GM18873 (cell line): ENCODE measurements around the gene MT1H.

Experiments
- ATAC-seq: cut with Tn5 transposase; IDR thresholded peaks from one replicate; pipeline ENCODE4 v1.9.1; 2021; ENCODE audit warnings: mild to moderate bottlenecking, moderate library complexity, moderate number of reproducible peaks; ENCODE audit not compliant: unreplicated experiment, low FRiP score

MT1H gene

DNA sequence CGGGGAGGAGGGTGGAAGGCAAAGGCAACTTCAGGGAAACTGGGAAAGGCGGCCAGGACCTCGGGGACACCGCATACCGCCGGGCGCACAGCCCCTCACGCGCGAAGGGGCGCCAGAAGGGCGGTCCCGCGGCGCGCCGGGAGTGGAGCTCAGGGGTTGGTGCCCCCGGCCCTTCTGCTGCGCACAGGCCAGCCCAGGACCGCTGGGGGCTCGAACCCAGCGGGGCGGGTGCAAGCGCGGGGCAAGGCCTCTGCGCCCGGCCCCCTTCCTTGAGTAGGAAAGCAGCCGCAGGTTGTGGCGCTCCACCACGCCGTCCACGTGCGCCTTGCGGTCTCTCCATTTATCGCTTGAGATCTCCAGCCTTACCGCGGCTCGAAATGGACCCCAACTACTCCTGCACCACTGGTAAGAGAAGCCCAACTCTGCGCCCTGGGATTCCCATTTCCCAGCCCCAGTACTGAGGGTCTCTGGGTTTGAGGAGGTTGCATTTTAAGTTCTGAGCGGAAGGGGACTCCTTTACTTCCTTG lies 34.1 kb upstream of the MT1H start:
- no peak for ATAC-seq

DNA sequence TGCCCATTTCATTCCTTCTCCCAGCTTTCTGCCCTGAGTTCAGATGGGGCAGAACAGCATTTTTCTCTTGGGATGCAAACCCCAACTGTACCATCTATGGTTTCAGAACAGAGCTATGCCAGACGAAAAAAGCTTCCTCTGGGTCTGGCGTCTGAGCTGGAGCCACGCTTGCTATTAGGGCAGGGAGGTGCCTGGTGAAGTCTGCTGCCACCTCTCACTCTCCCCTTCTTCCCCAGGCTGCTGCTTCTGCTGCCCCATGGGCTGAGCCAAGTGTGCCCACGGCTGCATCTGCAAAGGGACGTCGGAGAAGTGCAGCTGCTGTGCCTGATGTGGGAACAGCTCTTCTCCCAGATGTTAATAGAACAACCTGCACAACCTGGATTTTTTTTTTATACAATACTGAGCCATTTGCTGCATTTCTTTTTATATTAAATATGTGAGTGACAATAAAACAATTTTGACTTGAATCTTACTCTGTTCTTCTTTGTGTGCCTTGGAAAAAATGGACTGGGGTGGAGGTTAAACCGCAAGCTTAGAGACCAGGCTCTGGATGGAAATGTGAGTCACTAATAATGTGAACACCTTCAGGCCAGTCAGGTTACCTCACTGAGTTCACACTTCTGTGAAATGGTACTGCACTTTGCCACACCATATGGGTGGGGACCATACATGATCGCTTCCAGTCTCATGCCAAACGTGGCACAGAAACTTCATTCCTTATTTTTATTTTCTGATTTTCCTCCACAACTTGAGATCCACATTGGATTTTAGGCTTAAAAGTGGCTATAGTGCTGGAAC lies 32.8 kb upstream of the MT1H start:
- no peak for ATAC-seq

DNA sequence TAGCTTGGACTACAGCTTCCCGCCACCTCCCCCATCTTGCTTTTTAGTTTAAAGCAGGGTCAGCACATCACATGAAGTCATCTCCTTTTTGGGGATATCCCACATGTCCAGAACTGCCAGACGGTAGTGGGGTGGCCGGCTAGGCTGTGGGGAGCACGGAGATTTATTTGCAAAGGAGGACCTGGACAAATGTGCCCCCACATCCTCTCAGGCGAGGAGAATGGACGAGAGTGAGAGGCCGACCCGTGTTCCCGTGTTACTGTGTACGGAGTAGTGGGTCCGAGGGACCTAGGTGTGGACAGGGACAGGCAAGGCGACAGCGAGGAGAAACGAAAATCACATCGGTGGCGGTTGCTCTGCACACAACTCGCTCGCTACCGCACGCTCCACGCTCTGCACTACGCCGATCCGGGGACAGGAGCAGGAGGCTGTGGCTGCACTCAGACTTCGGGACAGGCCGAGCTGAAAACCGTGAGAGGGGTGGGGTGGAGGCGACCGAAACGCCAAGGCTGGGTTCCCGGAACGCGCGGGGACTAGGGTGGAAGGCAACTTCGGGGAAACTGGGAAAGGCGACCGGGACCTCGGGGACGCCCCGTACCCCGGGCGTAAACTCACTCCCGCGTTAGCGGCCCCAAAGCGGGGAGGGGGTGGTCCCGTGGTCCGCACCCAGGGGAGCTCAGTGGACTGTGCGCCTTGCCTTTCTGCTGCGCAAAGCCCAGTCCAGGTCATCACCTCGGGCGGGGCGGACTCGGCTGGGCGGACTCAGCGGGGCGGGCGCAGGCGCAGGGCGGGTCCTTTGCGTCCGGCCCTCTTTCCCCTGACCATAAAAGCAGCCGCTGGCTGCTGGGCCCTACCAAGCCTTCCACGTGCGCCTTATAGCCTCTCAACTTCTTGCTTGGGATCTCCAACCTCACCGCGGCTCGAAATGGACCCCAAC lies 31.5 kb upstream of the MT1H start, which contains the start of gene MT1A:
Gene MT1A, plus strand, starts transcription at position 853 of the 937 bp plus-strand sequence. Its CDS starts 73 bp downstream, at position 926.
- no peak for ATAC-seq

DNA sequence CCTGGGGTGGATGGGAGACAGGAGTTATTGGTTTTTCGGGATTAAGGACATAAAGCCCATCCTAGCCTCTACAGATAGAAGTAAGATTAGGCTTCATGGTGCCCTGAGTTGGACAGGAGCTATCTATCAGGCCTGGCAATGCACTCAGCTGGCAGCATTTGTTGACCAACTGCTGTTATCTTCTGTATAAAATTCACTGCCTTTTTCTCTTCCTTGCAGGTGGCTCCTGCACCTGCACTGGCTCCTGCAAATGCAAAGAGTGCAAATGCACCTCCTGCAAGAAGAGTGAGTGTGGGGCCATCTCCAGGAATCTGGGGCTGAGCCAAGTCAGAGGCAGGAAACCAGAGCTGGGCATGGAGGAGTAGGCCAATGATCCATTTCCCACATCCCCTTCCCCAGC lies 30.6 kb upstream of the MT1H start:
- ATAC-seq, result no peak

DNA sequence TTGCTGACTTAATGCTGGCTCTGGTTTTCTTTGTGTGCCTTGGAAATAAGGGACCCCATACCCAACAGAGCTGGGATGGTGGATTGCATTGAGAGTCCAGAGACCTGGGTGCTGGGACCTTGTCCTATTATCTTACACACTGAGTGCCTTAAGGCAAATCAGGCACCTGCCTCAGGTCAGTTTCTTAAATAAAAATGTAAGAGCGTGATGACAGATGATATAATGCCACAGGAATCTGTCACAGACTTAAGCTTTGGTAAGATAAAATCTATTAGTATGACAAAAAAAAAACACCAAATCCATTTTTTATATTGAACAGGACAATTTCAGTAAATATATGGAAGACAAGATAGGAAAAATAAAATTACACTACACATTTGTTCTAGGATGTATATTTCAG lies 29.5 kb upstream of the MT1H start:
- no peak for ATAC-seq

DNA sequence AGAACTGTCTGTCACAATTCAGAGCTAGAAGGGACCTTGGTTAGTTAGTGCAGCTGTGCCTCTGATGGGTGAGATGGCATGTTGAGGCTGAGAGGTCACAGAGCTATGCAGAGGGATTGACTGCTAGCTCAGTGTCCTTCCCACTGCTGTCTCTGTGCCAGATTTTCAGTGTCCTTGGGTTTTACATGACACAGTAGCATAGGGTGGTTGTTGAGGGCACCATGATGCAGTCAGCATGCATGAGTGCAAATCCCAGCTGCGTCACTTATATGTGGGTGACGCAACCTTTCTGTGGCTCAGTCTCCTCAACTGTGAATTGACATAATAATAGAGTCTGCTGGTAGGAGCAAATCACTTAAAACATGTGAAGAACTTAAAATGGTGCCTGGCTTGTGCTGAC lies 28.4 kb upstream of the MT1H start:
- no peak for ATAC-seq

DNA sequence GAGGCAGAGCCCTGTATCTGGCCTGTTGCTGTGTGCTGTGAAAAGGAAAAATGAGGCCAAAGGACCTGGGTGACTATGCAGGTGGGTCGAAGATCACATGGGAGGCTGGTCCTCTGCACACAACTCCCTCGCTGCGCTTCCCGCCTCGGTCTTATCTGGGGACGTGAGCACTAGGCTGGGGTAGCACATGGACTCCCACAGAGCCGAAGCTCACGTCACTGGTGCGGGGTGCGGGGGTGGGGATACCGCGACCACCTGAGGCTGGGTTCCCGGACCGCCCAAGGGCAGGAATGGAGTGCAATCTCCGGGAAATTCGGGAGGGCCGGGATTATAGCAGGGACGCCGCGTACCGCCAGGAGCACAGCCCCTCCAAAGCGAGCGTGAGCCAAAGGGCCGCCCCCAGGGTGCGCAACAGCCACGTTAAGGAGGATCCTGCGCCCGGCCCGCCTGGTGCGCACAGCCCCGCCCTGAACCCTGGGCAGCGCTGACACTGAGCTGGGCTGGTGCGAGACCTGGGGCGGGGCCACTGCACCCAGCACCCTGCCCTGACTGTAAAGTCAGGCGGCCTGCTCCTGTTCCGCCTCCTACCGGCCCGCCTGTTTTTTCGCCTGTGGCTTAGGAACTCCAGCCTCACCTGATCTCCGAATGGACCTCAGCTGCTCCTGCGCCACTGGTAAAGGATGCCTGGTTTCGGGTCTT lies 26.4 kb upstream of the MT1H start:
- ATAC-seq, result no peak

DNA sequence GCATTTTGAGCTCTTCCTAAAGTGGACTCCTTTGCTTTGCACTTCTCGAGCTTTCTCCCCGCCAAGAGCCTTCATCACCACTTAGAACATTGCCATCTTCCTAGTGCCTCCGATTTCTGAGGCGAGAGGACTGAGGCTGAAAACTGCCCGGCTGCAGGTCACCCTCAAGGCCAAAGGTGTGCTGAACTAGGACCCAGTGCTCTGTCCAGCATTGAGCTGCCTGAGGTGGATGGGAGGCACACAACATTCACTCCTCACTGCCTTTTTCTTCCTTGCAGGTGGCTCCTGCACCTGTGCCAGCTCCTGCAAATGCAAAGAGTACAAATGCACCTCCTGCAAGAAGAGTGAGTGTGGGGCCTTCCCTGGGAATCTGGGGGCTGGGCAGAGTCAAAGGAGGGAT lies 25.8 kb upstream of the MT1H start:
- no peak for ATAC-seq

DNA sequence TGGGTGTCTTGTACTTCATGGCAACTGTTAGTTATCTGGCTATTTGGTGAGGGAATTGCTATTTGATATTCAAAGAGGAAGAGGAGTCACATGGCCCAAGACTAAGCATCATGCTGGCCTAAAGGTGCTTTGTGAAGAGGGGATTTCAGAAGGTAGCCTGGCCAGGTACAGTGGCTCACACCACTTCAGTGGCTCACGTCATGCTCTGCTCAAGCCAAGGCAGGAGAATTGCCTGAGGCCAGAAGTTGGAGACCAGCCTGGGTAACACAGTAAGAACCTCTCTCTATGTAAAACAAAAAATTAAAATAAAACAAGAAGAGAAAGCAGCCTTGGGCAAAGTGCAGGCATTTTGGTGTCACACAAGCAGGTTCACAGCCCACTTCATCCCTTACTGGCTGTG lies 24.3 kb upstream of the MT1H start:
- ATAC-seq, result no peak

DNA sequence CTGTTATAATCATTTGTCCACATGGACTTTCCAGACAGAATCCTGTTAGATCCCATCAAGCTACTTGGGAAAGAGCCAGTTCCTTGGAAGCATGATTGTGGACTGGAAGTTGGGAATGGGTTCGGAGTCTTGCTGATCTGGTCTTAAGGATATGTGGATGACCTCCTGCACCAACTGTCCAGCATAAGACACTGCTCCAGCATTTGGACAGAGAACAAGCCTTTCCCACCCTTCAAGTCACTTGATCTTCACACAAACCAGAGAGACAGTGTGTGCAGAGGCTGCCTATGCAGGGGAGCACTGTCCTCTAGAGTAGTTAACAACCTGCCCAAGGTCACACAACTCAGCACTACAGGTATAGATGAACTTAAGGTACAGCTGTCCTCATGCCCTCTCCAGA lies 23.8 kb upstream of the MT1H start:
- ATAC-seq, result no peak

DNA sequence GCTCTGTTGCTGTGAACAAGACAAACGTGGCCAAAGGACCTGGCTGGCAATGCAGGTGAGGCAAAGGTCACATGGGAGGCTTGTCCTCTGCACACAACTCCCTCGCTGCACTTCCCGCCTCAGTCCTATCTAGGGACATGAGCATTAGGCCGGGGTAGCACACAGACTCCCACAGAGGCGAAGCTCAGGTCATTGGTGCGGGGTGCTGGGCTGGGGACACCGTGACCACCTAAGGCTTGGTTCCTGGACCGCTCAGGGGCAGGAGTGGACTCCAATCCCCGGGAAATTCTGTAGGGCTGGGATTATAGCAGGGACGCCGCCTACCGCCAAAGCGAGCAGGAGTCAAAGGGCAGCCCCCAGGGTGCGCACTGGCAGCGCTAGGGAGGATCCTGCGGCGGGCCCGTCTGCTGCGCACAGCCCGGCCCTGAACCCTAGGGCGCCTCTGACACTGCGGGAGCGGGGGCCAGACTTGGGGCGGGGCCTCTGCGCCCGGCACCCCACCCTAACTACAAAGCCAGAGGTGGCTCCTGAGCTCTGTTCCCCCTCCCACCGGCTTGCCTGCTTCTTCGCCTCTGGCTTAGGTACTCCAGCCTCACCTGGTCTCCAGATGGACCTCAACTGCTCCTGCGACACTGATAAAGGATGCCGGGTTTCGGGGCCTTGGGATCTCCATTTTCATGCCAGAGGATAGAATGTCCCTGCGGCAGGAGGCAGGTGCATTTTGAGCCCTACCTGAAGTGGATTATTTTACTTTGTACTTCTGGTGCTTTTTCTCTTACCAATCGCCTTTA lies 21.8 kb upstream of the MT1H start:
- no peak for ATAC-seq

DNA sequence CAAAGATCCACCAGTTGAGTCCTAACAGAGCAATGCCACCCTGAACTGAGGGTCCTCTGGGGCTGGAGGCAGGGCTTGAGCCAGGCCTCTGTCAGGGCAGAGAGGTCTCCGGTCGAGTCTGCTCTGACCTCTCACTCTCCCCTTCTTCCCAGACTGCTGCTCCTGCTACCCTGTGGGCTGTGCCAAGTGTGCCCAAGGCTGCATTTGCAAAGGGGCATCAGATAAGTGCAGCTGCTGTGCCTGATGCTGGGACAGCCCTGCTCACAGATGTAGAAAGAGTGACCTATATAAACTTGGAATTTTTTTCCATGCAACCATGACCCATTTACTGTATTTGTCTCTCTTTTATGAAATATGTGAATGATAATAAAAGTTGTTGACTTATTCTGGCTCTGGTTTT lies 20.3 kb upstream of the MT1H start:
- ATAC-seq, result no peak

DNA sequence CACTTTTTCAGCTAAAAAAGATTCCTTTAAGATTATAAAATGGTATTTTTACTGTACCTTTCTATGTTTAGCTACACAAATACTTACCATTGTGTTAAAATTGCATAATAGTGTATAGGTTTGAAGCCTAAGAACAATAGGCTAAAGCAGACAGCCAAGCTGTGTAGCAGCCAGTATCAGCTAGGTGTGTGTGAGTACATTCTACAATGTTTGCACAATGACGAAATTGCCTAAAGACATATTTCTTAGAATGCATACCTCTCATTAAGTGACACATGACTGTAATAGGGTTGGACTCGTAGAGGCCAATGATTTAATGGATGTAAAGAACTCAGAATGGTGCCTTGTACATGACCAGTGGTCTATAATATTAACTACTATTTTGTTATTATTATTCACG lies 19.8 kb upstream of the MT1H start:
- no peak for ATAC-seq

DNA sequence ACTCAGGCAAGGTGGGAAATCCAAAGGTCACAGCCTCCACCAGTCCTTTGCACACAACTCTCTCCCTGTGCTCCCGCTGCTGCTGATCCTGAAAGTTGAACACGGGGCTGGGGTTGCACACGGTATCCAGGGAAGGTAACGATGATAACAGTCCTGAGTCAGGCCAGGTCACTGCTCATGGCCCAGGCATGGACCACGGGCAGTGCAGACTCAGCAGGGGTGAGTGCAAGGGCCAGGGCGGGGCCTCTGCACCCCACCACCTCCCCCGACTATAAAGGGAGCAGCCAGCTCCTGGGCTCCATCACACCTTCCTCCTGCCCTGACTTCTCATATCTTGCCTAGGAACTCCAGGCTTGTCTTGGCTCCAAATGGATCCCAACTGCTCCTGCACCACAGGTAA lies 18.0 kb upstream of the MT1H start, which contains the start of gene MT1B:
Gene MT1B, plus strand, starts transcription at position 301 of the 400 bp plus-strand sequence. Its CDS starts 68 bp downstream, at position 369.
- no peak for ATAC-seq

DNA sequence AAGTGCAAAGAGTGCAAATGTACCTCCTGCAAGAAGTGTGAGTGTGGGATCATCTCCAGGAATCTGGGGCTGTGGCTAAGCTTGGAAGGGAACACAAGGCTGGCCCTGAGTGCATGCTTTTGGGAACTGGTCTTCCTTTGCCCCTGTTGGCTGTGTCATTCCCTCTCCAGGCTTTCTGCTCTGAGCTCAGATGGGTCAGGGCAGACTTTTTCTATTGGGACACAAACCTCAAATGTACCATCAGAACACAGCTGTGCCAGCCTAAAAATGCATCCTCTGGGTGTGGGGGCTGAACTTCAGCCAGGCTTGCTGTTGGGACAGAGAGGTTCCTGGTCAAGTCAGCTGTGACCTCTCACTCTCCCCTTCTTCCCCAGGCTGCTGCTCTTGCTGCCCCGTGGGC lies 17.0 kb upstream of the MT1H start:
- ATAC-seq, result no peak

DNA sequence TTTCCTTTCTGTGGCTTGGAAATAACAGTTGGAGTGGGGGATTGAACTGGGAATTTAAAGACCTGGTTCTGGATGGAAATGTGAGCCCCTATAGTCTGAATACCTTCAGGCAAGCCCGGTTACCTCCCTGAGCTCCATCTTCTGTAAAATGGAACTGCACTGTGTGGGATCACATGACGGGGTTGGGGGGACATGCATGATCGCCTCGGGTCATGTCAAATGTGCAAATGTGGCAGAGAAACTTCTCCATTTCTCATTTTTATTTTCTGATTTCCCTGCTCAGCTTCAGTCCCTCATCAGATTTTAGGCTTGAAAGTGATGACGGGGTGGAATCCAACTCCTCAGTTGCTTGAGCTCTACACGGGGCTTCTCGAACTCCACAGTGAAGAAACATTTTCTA lies 16.4 kb upstream of the MT1H start:
- ATAC-seq, result no peak

DNA sequence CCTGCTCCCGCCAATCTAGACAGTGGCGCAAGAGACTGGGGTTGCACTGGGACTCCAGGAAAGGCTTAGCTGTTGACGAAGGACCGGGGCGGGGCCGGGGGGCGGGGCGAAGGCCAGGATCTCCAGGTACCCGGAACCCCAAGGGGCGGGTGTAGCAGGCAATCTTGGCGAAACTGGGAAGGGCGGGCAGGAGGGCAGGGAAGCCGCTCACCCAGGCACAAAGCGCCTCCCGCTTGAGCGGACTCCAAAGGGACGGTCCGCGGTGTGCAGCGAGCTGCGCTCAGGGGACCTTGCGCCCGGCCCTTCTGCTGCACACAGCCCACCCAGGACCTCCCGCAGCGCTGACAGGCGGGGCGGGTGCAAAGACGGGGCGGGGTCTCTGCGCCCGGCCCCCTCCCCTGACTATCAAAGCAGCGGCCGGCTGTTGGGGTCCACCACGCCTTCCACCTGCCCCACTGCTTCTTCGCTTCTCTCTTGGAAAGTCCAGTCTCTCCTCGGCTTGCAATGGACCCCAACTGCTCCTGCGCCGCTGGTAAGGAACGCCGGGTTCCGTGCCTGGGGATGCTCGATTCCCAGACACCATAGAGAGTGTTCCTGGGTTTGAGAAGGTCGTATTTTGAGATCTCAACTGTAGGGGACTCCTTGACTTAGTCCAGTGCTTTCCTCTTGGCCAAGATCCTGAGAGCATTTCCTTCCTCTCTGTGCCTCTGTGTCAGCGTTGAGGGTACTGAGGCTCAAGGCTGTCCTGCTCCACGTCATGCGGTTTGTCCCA lies 11.9 kb upstream of the MT1H start, which contains the start of gene MT1F:
Gene MT1F, plus strand, starts transcription at position 405 of the 772 bp plus-strand sequence. Its CDS starts 100 bp downstream, at position 505.
- no peak for ATAC-seq

DNA sequence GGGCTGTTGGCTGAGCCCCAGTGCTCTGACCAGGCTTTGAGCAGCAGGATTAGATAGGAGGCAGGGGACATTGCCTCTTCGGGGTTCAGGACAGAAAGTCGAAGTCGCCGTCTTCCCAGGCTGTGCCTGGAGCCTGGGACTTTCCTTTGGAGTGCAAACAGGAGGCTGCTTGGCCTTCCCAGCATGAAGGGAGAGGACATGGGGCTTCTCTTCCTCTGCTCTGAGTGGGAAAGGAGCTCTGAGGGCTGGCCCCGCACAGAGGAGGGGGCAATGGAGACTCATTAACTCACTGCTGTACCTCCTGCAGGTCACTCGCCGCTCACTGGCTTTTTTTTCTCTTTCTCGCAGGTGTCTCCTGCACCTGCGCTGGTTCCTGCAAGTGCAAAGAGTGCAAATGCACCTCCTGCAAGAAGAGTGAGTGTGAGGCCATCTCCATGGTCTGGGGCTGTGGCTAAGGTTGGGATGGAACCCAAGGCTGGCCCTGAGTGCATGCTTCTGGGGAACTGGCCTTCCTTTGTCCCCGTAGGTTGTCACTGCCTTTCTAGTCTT lies 11.2 kb upstream of the MT1H start:
- no peak for ATAC-seq
